Astrocyte (in vitro differentiated cells and primary cell): ENCODE measurements around the gene ALDH1B1.

ENCODE experiments used
- CTCF ChIP-seq: IDR thresholded peaks from 2 replicates; pipeline ENCODE4 v1.5.1; 2011; ENCODE audit warnings: low read depth, mild to moderate bottlenecking, inconsistent platforms, low read length, moderate library complexity; ENCODE audit not compliant: insufficient read depth
- EZH2 ChIP-seq: IDR thresholded peaks from 2 replicates; pipeline ENCODE4 v1.6.1; 2012; ENCODE audit warnings: mild to moderate bottlenecking, low read length, inconsistent platforms; ENCODE audit not compliant: insufficient read depth

GRCh38 chr9:38386319-38386895 lies 6.1 kb upstream of the ALDH1B1 start:
- no peak for TF ChIP-seq CTCF
- TF ChIP-seq EZH2, result no peak
